ENCODE measurements around the gene GPR55. TPM values are rescaled to one million over a fixed set of nuclear protein-coding genes. Genes with fewer than 3 reads are reported as not detected.

The GPR55 gene
- polyA plus RNA-seq, 1 donor (not counting 4 experiments of a cell fraction or from before 2014, with no cell fraction given) = not detected

- no peak overlapping the region for H3K9ac ChIP-seq (ENCODE audit: control insufficient read depth, extremely low read depth, insufficient read depth, low read length)
- no peak overlapping the region for H3K4me2 ChIP-seq (ENCODE audit: control insufficient read depth, extremely low read depth, insufficient read depth, low read depth, low read length)
- H3K36me3 ChIP-seq (ENCODE audit: control insufficient read depth in 2 of 2, extremely low read depth in 1 of 2, insufficient read depth in 2 of 2, low read length in 2 of 2) = no peaks in the 10 kb centered on the region
- H3K9me1 ChIP-seq (ENCODE audit: control insufficient read depth, extremely low read depth, insufficient read depth, low read length) = no peaks in the 10 kb centered on the region
- FAIRE-seq (no peak), DNase-seq (ENCODE audit: low read depth, low spot score) (no peak)
- H3K79me2 ChIP-seq (ENCODE audit: control insufficient read depth, insufficient read depth, low read length) = no peaks in the 10 kb centered on the region
- no peak overlapping the region for H3K4me3 ChIP-seq (ENCODE audit: control insufficient read depth in 2 of 3, extremely low read depth in 1 of 3, insufficient read depth in 2 of 3, low read depth in 1 of 3, low read length in 3 of 3)
- no peaks in the 10 kb centered on the region for H3K9me3 ChIP-seq (ENCODE audit: control insufficient read depth, low read depth, low read length)
- no peak for TF ChIP-seq CTCF (optimal IDR thresholded peaks at IDR 0.05 in 1 of 3, IDR thresholded peaks at IDR 0.05 in 1 of 3, conservative IDR thresholded peaks at IDR 0.05 in 1 of 3; ENCODE audit: extremely low read depth in 1 of 3, insufficient read depth in 2 of 3, low read length in 3 of 3)
- no peak for TF ChIP-seq EZH2 (IDR thresholded peaks at IDR 0.05; ENCODE audit: low read length)
- no peak overlapping the region for H2AFZ ChIP-seq (ENCODE audit: control insufficient read depth, low read length)
- no peak overlapping the region for H3K27ac ChIP-seq (ENCODE audit: control insufficient read depth, insufficient read depth, low read length)
- dilution Hi-C loops (cut with MboI; ENCODE audit: extremely low pct_ligation_motif_present, low sequenced_read_pairs) = no loop called here
- peaks cover 12% of the 10 kb centered on the region for H3K4me1 ChIP-seq (ENCODE audit: control insufficient read depth, extremely low read depth, insufficient read depth, low read length)
- no peaks in the 10 kb centered on the region for H3K27me3 ChIP-seq (ENCODE audit: control insufficient read depth, extremely low read depth, insufficient read depth, low read length)
- no peaks in the 10 kb centered on the region for H4K20me1 ChIP-seq (ENCODE audit: control insufficient read depth, extremely low read depth, insufficient read depth, low read length)
These were observed 20.1 kb downstream of the GPR55 start for GRCh38 chr2:230904856-230905447.

GRCh38 chr2:230903231-230904150, 21.6 kb downstream of the GPR55 start:
- peaks cover 6% of the 10 kb centered on the region for H3K4me1 ChIP-seq (ENCODE audit: control insufficient read depth, extremely low read depth, insufficient read depth, low read length)
- FAIRE-seq (no peak), DNase-seq (ENCODE audit: low read depth, low spot score) (no peak)
- H3K79me2 ChIP-seq (ENCODE audit: control insufficient read depth, insufficient read depth, low read length) = no peaks in the 10 kb centered on the region
- no peak overlapping the region for H3K4me3 ChIP-seq (ENCODE audit: control insufficient read depth in 2 of 3, extremely low read depth in 1 of 3, insufficient read depth in 2 of 3, low read depth in 1 of 3, low read length in 3 of 3)
- H3K9me3 ChIP-seq (ENCODE audit: control insufficient read depth, low read depth, low read length) = no peaks in the 10 kb centered on the region
- H4K20me1 ChIP-seq (ENCODE audit: control insufficient read depth, extremely low read depth, insufficient read depth, low read length) = no peaks in the 10 kb centered on the region
- H3K4me2 ChIP-seq (ENCODE audit: control insufficient read depth, extremely low read depth, insufficient read depth, low read depth, low read length) = no peak overlapping the region
- H3K27me3 ChIP-seq (ENCODE audit: control insufficient read depth, extremely low read depth, insufficient read depth, low read length) = peaks cover 6% of the 10 kb centered on the region
- no peak overlapping the region for H3K27ac ChIP-seq (ENCODE audit: control insufficient read depth, insufficient read depth, low read length)
- H3K9ac ChIP-seq (ENCODE audit: control insufficient read depth, extremely low read depth, insufficient read depth, low read length) = no peak overlapping the region
- H3K9me1 ChIP-seq (ENCODE audit: control insufficient read depth, extremely low read depth, insufficient read depth, low read length) = no peaks in the 10 kb centered on the region
- TF ChIP-seq CTCF (optimal IDR thresholded peaks at IDR 0.05 in 1 of 3, IDR thresholded peaks at IDR 0.05 in 1 of 3, conservative IDR thresholded peaks at IDR 0.05 in 1 of 3; ENCODE audit: extremely low read depth in 1 of 3, insufficient read depth in 2 of 3, low read length in 3 of 3) = no peak
- TF ChIP-seq EZH2 (IDR thresholded peaks at IDR 0.05; ENCODE audit: low read length) = no peak
- dilution Hi-C loops (cut with MboI; ENCODE audit: extremely low pct_ligation_motif_present, low sequenced_read_pairs) = no loop called here
- H2AFZ ChIP-seq (ENCODE audit: control insufficient read depth, low read length) = no peak overlapping the region
- no peaks in the 10 kb centered on the region for H3K36me3 ChIP-seq (ENCODE audit: control insufficient read depth in 2 of 2, extremely low read depth in 1 of 2, insufficient read depth in 2 of 2, low read length in 2 of 2)
